ENCODE data around the gene GTPBP3.

Gene GTPBP3

DNA sequence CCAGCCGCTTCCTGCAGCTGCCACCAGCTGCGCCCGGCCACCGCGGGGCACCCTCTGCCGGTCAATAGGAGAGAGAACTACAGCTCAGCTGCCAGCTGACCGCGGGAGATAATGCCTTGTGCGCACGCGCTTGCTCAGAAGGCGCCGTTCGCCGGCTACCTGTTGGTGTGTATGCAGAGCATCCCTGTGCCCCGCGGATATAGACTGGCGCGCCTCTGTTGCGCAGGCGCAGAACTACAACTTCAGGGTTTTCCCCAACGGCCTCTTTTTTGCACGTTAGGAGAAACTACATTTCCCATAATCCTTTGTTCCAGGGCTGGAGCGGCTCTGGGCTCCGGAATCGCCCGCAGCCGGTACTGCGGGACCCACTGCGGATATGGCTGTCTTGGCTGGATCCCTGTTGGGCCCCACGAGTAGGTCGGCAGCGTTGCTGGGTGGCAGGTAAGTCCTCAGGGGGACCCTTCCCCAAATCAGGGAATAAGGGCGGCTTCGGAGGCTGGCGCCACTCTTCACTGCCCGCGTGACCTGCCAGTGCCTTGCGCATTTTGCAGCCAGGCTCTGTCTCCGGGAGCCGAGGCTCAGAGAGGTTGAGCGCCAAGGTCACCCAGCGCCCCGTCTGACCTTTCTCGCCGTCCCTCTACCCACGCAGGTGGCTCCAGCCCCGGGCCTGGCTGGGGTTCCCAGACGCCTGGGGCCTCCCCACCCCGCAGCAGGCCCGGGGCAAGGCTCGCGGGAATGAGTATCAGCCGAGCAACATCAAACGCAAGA is 31.7 kb upstream of the GTPBP3 start, which contains the start of gene MRPL34:
Gene MRPL34, plus strand, starts transcription at position 356 of the 768 bp plus-strand sequence. Its CDS starts 21 bp downstream, at position 377.
- Histone ChIP-seq H3K4me2 (ENCODE audit: insufficient read depth, low read length, poor library complexity, severe bottlenecking) (peak within 1 kb of the TSS; percentile 94), H3K27ac (replicated peaks; ENCODE audit: low read length) (peak within 1 kb of the TSS; percentile 86)
- no CpG with 5 or more reads among the region's 55 CpGs for WGBS, 2 donors (ENCODE audit: extremely low coverage in 2 of 2, insufficient read length in 2 of 2, insufficient replicate concordance in 1 of 2)

GRCh38 chr19:17306285-17306714 is 31.1 kb upstream of the GTPBP3 start:
- no CpG with 5 or more reads among the region's 28 CpGs for WGBS, 2 donors (ENCODE audit: extremely low coverage in 2 of 2, insufficient read length in 2 of 2, insufficient replicate concordance in 1 of 2)
- H3K4me1 ChIP-seq (ENCODE audit: control insufficient read depth in 2 of 2, insufficient read depth in 1 of 2, low read depth in 1 of 2, low read length in 2 of 2): peaks cover 16 to 18% of the 10 kb centered on the region in 2 donors
- DNase-seq (ENCODE audit: low spot score): no peak

More for the DNA sequence above, 31.7 kb upstream of the GTPBP3 start, which contains the start of gene MRPL34:
- Histone ChIP-seq H3K4me3 (ENCODE audit: low read length in 2 of 2) (peak within 1 kb of the TSS; percentile 75 to 85), H3K79me1 (ENCODE audit: low read depth, low read length) (peaks cover 7% of the 10 kb centered on the region), H3K14ac (ENCODE audit: low read length) (no peak within 1 kb of the TSS), H2BK12ac (ENCODE audit: low read length) (no peak within 1 kb of the TSS), H3K4me1 (ENCODE audit: control insufficient read depth in 2 of 2, insufficient read depth in 1 of 2, low read depth in 1 of 2, low read length in 2 of 2) (peaks cover 16 to 18% of the 10 kb centered on the region in 2 donors), H2BK15ac (ENCODE audit: low read length) (peak within 1 kb of the TSS; percentile 62), H3K18ac (ENCODE audit: low read length) (peak within 1 kb of the TSS; percentile 98), H4K8ac (ENCODE audit: low read depth, low read length) (no peak within 1 kb of the TSS), H4K91ac (ENCODE audit: low read depth, low read length, poor library complexity) (no peak within 1 kb of the TSS), H2AK5ac (ENCODE audit: low read depth, low read length) (peak within 1 kb of the TSS; percentile 71), H3K9ac (ENCODE audit: low read depth, low read length, poor library complexity) (peak within 1 kb of the TSS; percentile 89), H3K9me3 (replicated peaks in 1 of 2; ENCODE audit: control insufficient read depth in 2 of 2, insufficient read depth in 1 of 2, low read depth in 1 of 2, low read length in 2 of 2) (no peaks in the 10 kb centered on the region), H2AFZ (ENCODE audit: low read length) (peak within 1 kb of the TSS; percentile 93), H3K27me3 (ENCODE audit: control insufficient read depth in 3 of 3, insufficient read depth in 3 of 3, low read depth in 1 of 3, low read length in 3 of 3) (no peaks in the 10 kb centered on the region), H2BK5ac (ENCODE audit: low read length) (peak within 1 kb of the TSS; percentile 32), H2BK120ac (ENCODE audit: low read depth, low read length) (no peak within 1 kb of the TSS), H3K23ac (ENCODE audit: low read depth, low read length, poor library complexity) (peak within 1 kb of the TSS; percentile 77), H3K4ac (ENCODE audit: low read length) (peak within 1 kb of the TSS; percentile 38), H3K36me3 (replicated peaks in 1 of 2; ENCODE audit: control insufficient read depth in 2 of 2, insufficient read depth in 2 of 2, low read length in 2 of 2) (peaks cover 2 to 8% of the 10 kb centered on the region in 2 donors)
- peak; percentile 98 for DNase-seq (ENCODE audit: low spot score)

DNA sequence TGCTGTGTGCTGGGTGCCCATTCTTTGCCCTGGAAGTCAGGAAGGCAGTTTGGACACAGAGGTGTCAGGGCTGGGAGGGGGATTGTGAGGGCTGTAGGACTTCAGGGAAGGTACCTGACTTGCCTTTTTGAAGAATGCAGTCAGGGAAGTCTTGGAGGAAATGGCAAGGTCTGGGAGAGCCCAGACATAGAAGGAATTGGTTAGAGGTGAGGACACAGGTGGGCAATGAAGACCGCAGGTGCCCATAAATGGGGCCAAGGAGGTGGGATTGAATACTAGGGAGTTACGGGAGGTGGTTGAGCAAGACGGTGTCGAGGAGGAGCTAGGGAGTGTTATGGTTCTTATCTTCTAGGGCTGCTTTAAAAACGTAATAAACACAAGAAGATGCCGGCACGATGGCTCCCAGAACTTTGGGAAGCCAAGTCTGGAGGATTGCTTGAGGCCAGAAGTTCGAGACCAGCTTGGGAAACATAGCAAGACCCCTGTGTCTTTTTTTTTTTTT is 29.4 kb upstream of the GTPBP3 start:
- Histone ChIP-seq H2AFZ (ENCODE audit: low read length) (no peak overlapping the region), H2BK12ac (ENCODE audit: low read length) (no peak overlapping the region), H3K9me3 (replicated peaks in 1 of 2; ENCODE audit: control insufficient read depth in 2 of 2, insufficient read depth in 1 of 2, low read depth in 1 of 2, low read length in 2 of 2) (no peaks in the 10 kb centered on the region), H3K79me1 (ENCODE audit: low read depth, low read length) (peaks cover 15% of the 10 kb centered on the region), H3K4ac (ENCODE audit: low read length) (no peak overlapping the region), H3K23ac (ENCODE audit: low read depth, low read length, poor library complexity) (no peak overlapping the region), H4K91ac (ENCODE audit: low read depth, low read length, poor library complexity) (no peak overlapping the region), H3K4me2 (ENCODE audit: insufficient read depth, low read length, poor library complexity, severe bottlenecking) (no peak overlapping the region), H3K4me3 (ENCODE audit: low read length in 2 of 2) (no peak overlapping the region), H4K8ac (ENCODE audit: low read depth, low read length) (no peak overlapping the region), H3K18ac (ENCODE audit: low read length) (no peak overlapping the region), H3K14ac (ENCODE audit: low read length) (no peak overlapping the region), H3K36me3 (replicated peaks in 1 of 2; ENCODE audit: control insufficient read depth in 2 of 2, insufficient read depth in 2 of 2, low read length in 2 of 2) (peaks cover 6 to 17% of the 10 kb centered on the region in 2 donors), H3K27me3 (ENCODE audit: control insufficient read depth in 3 of 3, insufficient read depth in 3 of 3, low read depth in 1 of 3, low read length in 3 of 3) (no peaks in the 10 kb centered on the region), H2AK5ac (ENCODE audit: low read depth, low read length) (no peak overlapping the region), H3K4me1 (ENCODE audit: control insufficient read depth in 2 of 2, insufficient read depth in 1 of 2, low read depth in 1 of 2, low read length in 2 of 2) (peaks cover 8 to 11% of the 10 kb centered on the region in 2 donors), H3K9ac (ENCODE audit: low read depth, low read length, poor library complexity) (no peak overlapping the region), H2BK5ac (ENCODE audit: low read length) (no peak overlapping the region), H2BK120ac (ENCODE audit: low read depth, low read length) (no peak overlapping the region), H3K27ac (replicated peaks; ENCODE audit: low read length) (no peak overlapping the region), H2BK15ac (ENCODE audit: low read length) (no peak overlapping the region)
- WGBS, 2 donors (ENCODE audit: extremely low coverage in 2 of 2, insufficient read length in 2 of 2, insufficient replicate concordance in 1 of 2): no CpG with 5 or more reads among the region's 8 CpGs
- DNase-seq (ENCODE audit: low spot score): no peak

More at GRCh38 chr19:17306285-17306714, 31.1 kb upstream of the GTPBP3 start:
- peak overlapping the region; percentile 32 for H2BK5ac ChIP-seq (ENCODE audit: low read length)
- H3K4ac ChIP-seq (ENCODE audit: low read length): peak overlapping the region; percentile 38
- peak overlapping the region; percentile 86 for H3K27ac ChIP-seq (replicated peaks; ENCODE audit: low read length)
- peak overlapping the region; percentile 62 for H2BK15ac ChIP-seq (ENCODE audit: low read length)
- peak overlapping the region; percentile 98 for H3K18ac ChIP-seq (ENCODE audit: low read length)
- H2BK12ac ChIP-seq (ENCODE audit: low read length): no peak overlapping the region
- H4K91ac ChIP-seq (ENCODE audit: low read depth, low read length, poor library complexity): no peak overlapping the region
- H3K4me3 ChIP-seq (ENCODE audit: low read length in 2 of 2): peak overlapping the region; percentile 75 to 85
- peak overlapping the region; percentile 94 for H3K4me2 ChIP-seq (ENCODE audit: insufficient read depth, low read length, poor library complexity, severe bottlenecking)
- no peaks in the 10 kb centered on the region for H3K27me3 ChIP-seq (ENCODE audit: control insufficient read depth in 3 of 3, insufficient read depth in 3 of 3, low read depth in 1 of 3, low read length in 3 of 3)
- H2BK120ac ChIP-seq (ENCODE audit: low read depth, low read length): no peak overlapping the region
- H3K9me3 ChIP-seq (replicated peaks in 1 of 2; ENCODE audit: control insufficient read depth in 2 of 2, insufficient read depth in 1 of 2, low read depth in 1 of 2, low read length in 2 of 2): no peaks in the 10 kb centered on the region
- H3K23ac ChIP-seq (ENCODE audit: low read depth, low read length, poor library complexity): peak overlapping the region; percentile 77
- H3K79me1 ChIP-seq (ENCODE audit: low read depth, low read length): peaks cover 8% of the 10 kb centered on the region
- peaks cover 2 to 8% of the 10 kb centered on the region in 2 donors for H3K36me3 ChIP-seq (replicated peaks in 1 of 2; ENCODE audit: control insufficient read depth in 2 of 2, insufficient read depth in 2 of 2, low read length in 2 of 2)
- no peak overlapping the region for H3K14ac ChIP-seq (ENCODE audit: low read length)
- H2AK5ac ChIP-seq (ENCODE audit: low read depth, low read length): peak overlapping the region; percentile 71
- H3K9ac ChIP-seq (ENCODE audit: low read depth, low read length, poor library complexity): peak overlapping the region; percentile 89
- H4K8ac ChIP-seq (ENCODE audit: low read depth, low read length): no peak overlapping the region
- H2AFZ ChIP-seq (ENCODE audit: low read length): peak overlapping the region; percentile 93
